ENCODE results near the gene NDUFAF2.
A peak's percentile ranks its signal among the peaks of the same experiment; 100 is the strongest.

NDUFAF2 gene

GRCh38 chr5:61052882-61053281 is 107.9 kb downstream of the NDUFAF2 start:
- H3K4me3 ChIP-seq (ENCODE audit: insufficient read depth, low read length, poor library complexity, severe bottlenecking) = no peak overlapping the region
- no peak overlapping the region for H3K27ac ChIP-seq (ENCODE audit: low read depth, low read length)
- 0 out of 2 replicates have a peak, but pooled peaks cover 4% of the 10 kb centered on the region for H3F3A ChIP-seq (ENCODE audit: insufficient read depth)
- H3K9me2 ChIP-seq (replicated peaks; ENCODE audit: insufficient read depth, low read length) = no peaks in the 10 kb centered on the region
- TF ChIP-seq CTCF (IDR thresholded peaks at IDR 0.05; ENCODE audit: insufficient read depth, low read length, poor library complexity, severe bottlenecking) (no peak), EZH2phosphoT487 (conservative IDR thresholded peaks at IDR 0.05; ENCODE audit: low read length) (no peak)
- no peaks in the 10 kb centered on the region for H3K27me3 ChIP-seq (ENCODE audit: low read length)
- H3K79me2 ChIP-seq (ENCODE audit: insufficient read depth, low read length) = no peaks in the 10 kb centered on the region
- H2AFZ ChIP-seq (ENCODE audit: low read depth, low read length, severe bottlenecking) = no peak overlapping the region
- H3K4me2 ChIP-seq (ENCODE audit: low read depth, low read length, poor library complexity, severe bottlenecking) = no peak overlapping the region
- no peaks in the 10 kb centered on the region for H3K9me3 ChIP-seq (ENCODE audit: insufficient read depth, low read length)
- no peaks in the 10 kb centered on the region for H4K20me1 ChIP-seq (ENCODE audit: low read depth, low read length)
- H3K36me3 ChIP-seq (ENCODE audit: low read length) = no peaks in the 10 kb centered on the region
- no peak overlapping the region for H3K9ac ChIP-seq (ENCODE audit: low read length)

GRCh38 chr5:61053937-61054336 is 108.9 kb downstream of the NDUFAF2 start:
- no peaks in the 10 kb centered on the region for H3K9me3 ChIP-seq (ENCODE audit: insufficient read depth, low read length)
- no peaks in the 10 kb centered on the region for H3K9me2 ChIP-seq (replicated peaks; ENCODE audit: insufficient read depth, low read length)
- no peaks in the 10 kb centered on the region for H3K27me3 ChIP-seq (ENCODE audit: low read length)
- no peak overlapping the region for H3K4me3 ChIP-seq (ENCODE audit: insufficient read depth, low read length, poor library complexity, severe bottlenecking)
- TF ChIP-seq EZH2phosphoT487 (conservative IDR thresholded peaks at IDR 0.05; ENCODE audit: low read length) (no peak), CTCF (IDR thresholded peaks at IDR 0.05; ENCODE audit: insufficient read depth, low read length, poor library complexity, severe bottlenecking) (no peak)
- H3F3A ChIP-seq (ENCODE audit: insufficient read depth) = 0 out of 2 replicates have a peak, but pooled peaks cover 4% of the 10 kb centered on the region
- H3K9ac ChIP-seq (ENCODE audit: low read length) = no peak overlapping the region
- H3K79me2 ChIP-seq (ENCODE audit: insufficient read depth, low read length) = no peaks in the 10 kb centered on the region
- 0 out of 2 replicates have a peak, but pooled peaks cover 3% of the 10 kb centered on the region for H4K20me1 ChIP-seq (ENCODE audit: low read depth, low read length)
- H3K4me2 ChIP-seq (ENCODE audit: low read depth, low read length, poor library complexity, severe bottlenecking) = no peak overlapping the region
- H3K27ac ChIP-seq (ENCODE audit: low read depth, low read length) = no peak overlapping the region
- no peaks in the 10 kb centered on the region for H3K36me3 ChIP-seq (ENCODE audit: low read length)
- no peak overlapping the region for H2AFZ ChIP-seq (ENCODE audit: low read depth, low read length, severe bottlenecking)

GRCh38 chr5:61055434-61056006 is 110.5 kb downstream of the NDUFAF2 start:
- Histone ChIP-seq H3K9ac (ENCODE audit: low read length) (no peak overlapping the region), H4K20me1 (ENCODE audit: low read depth, low read length) (0 out of 2 replicates have a peak, but pooled peaks cover 3% of the 10 kb centered on the region), H3K9me3 (ENCODE audit: insufficient read depth, low read length) (no peaks in the 10 kb centered on the region), H3K4me2 (ENCODE audit: low read depth, low read length, poor library complexity, severe bottlenecking) (no peak overlapping the region), H3K9me2 (replicated peaks; ENCODE audit: insufficient read depth, low read length) (no peaks in the 10 kb centered on the region), H3K36me3 (ENCODE audit: low read length) (no peaks in the 10 kb centered on the region), H2AFZ (ENCODE audit: low read depth, low read length, severe bottlenecking) (no peak overlapping the region), H3K27me3 (ENCODE audit: low read length) (no peaks in the 10 kb centered on the region), H3F3A (ENCODE audit: insufficient read depth) (0 out of 2 replicates have a peak, but pooled peaks cover 4% of the 10 kb centered on the region), H3K27ac (ENCODE audit: low read depth, low read length) (no peak overlapping the region), H3K79me2 (ENCODE audit: insufficient read depth, low read length) (no peaks in the 10 kb centered on the region), H3K4me3 (ENCODE audit: insufficient read depth, low read length, poor library complexity, severe bottlenecking) (no peak overlapping the region)
- TF ChIP-seq EZH2phosphoT487 (conservative IDR thresholded peaks at IDR 0.05; ENCODE audit: low read length) = no peak
- peak; percentile 33 for TF ChIP-seq CTCF (IDR thresholded peaks at IDR 0.05; ENCODE audit: insufficient read depth, low read length, poor library complexity, severe bottlenecking)

Data from SU-DHL-6 (cell line).